ENCODE data around the gene LMAN2.
"Not testable (repeated sequence)": the region's sequence is repeated elsewhere in the genome, so short reads cannot be mapped to it uniquely, and the experiment has no call there.

Gene LMAN2

DNA sequence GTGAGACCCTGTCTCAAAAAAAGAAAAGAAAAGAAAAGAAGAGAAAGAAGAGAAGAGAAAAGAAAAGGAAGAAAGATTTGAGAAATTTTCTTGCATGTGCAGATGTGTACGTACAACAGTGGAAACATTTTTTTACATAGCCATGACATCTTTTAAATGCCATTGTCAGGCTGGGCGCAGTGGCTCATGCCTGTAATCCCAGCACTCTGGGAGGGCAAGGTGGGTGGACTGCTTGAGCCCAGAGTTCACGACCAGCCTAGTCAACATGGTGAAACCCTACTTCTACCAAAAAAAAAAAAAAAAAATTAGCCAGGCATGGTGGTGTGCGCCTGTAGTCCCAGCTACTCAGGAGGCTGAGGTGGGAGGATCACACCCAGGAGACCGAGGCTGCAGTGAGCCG is 6.6 kb downstream of the LMAN2 start:
- no peak for DNase-seq

DNA sequence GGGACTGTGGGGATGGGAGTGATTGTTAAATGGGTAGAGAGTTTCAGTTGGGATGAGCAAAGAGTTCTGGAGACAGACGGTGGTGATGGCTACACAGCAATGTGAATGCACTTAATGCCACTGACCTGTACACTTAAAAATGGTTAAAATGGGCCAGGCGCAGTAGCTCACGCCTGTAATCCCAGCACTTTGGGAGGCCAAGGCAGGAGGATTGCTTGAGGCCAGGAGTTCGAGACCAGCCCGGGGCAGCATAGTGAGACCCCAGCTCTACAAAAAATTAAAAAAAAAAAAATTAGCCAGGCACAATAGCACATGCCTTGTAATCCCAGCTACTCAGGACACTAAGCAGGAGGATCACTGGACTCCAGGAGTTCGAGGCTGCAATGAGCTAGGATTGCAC is 7.7 kb downstream of the LMAN2 start:
- DNase-seq = no peak

DNA sequence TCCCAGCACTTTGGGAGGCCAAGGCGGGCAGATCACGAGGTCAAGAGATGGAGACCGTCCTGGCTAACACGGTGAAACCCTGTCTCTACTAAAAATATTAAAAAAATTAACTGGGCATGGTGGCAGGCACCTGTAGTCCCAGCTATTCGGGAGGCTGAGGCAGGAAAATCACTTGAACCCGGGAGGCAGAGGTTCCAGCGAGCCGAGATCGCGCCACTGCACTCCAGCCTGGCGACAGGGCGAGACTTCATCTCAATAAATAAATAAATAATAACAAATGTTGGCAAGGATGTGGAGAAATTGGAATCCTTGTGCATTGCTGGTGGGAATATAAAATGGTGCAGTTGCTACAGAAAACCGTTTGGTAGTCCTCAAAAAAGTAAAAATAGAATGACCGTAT is 8.5 kb downstream of the LMAN2 start:
- not testable (repeated sequence) for DNase-seq

DNA sequence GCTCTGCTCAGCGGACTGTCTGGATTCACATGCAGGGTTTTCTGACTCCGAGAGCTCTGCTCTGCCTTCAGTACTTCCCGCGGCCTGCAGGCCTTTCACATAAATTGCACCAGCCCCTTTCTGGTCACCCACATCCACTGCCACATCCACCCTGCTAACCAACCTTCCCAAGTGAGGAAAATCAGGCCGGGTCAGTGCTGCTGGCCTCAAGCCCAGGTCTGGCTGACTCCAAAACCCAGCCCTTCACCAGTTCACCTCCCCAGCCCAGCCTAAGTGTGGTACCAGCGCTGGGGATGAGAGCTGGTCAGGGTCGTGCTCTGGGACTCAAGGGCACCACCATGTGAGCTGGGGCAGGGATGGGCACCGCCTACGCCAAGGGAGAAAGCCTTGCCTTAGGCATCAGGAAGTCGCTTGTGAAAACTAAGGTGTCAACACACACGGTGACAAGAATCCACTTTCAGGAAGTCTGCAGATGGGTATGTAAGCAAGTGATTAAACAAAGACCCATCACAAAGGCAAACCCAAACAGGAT is 12.3 kb downstream of the LMAN2 start:
- DNase-seq = no peak

DNA sequence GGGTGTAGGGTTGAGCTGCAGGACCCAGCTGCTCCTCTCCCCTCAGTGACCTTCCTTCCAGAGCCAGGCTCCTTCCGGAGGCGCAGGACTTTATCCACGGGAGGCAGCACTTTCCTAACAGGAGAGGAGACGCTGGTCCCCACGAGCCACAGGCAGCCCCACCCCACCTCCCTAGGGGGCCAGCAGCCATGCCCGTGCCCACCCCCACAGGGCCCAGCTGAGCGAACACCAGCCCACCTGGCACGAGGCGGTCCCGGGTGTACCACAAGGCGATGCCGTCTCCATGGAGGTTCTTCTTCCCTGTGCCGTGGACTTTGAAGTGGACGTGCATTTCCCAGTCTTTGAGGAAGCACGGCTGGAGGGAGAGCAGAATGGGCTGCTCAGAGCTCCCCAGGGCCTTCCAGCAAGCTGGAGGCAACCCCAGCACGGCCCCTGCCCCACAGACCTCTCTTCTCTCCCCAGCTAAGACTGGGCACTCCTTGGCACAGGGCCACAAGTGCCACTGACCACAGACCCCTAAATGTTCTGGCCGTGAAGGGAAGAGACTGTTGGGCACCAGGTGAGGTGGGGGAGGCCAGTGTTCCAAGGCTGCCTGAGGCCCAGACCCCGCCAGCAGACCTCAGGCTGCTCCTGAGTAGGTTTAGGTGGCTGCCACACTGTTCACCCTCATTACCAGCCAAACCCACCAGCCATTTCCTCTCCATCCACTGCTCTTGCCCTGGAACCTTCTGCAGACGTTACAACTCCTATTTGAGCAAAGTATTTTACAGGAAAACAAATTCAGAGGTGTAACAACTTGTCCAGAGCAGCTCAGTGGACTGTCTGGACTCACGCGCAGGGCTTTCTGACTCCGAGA is 13.0 kb downstream of the LMAN2 start:
- no peak for DNase-seq

DNA sequence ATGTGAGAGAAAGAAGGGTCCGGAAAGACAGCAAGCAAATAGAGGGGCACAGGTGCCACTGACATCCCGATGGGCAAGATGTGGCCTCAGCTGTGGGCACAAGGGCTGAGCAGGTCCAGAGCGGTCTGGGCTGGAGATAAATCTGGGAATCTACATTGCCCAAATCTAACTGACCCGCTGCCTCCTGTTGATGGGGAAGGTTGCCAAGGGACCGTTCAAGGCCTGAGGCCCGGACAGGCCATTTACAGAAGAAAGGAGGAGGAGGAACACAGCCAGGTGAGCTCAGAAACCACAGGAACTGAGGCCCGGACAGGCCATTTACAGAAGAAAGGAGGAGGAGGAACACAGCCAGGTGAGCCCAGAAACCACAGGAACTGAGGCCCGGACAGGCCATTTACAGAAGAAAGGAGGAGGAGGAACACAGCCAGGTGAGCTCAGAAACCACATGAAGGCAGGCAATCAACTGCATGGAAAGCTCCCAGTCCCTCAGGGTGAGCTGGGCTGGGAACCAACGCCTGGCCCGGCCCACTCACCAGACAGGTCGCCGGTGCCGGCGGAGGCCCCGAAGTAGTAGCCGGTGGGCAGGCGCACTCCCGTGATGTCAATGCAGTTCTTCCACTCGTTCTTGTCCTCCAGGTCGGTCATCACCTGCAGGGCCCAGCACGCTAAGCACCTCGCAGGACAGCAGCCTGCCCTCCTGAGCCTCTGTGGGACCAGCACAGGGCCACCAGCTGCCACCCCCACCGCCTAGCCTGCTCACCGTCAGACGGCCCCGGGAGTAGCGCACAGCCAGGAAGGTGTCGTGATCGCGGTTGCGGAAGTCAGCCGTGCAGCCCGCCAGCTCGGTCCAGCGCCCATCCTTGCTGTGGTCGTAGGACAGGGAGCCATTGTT is 14.6 kb downstream of the LMAN2 start:
- no peak for DNase-seq

DNA sequence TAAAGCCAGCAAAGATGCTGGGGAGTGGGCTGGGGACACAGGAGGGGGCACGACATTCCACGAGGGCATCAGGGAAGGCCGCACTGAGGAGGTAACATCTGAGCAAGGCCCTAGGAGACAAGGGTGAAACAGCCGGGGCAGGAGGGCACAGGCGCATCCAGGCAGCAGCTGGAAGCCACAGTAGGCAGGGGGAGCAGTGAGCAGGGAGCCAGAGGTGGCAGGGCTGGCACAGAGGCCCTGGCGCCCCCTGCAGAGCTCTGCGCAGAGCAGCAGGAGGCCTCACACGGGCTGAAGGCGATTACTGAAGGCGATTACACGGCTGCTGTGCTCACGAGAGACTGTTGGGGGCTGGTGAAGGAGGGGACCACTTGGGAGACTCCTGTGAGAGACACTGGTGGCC is 15.4 kb downstream of the LMAN2 start:
- DNase-seq = no peak

DNA sequence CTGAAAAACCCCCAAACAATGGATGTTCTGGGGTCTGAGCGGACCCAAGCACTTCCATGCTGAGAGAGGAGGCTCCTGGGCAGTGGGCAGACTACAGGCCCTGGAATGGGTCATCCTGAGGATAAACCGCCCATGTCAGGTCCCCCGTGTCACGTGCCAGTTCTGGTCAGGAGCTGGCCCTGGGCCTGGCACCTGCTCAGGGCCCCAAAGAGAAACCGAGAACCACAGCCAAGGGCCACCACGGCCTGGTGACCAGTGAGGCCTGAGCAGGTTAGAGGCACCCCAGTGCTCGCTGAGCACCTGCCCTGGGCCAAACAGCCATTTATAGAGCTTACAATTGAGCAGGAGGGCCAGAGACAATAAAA is 15.8 kb downstream of the LMAN2 start:
- no peak for DNase-seq

DNA sequence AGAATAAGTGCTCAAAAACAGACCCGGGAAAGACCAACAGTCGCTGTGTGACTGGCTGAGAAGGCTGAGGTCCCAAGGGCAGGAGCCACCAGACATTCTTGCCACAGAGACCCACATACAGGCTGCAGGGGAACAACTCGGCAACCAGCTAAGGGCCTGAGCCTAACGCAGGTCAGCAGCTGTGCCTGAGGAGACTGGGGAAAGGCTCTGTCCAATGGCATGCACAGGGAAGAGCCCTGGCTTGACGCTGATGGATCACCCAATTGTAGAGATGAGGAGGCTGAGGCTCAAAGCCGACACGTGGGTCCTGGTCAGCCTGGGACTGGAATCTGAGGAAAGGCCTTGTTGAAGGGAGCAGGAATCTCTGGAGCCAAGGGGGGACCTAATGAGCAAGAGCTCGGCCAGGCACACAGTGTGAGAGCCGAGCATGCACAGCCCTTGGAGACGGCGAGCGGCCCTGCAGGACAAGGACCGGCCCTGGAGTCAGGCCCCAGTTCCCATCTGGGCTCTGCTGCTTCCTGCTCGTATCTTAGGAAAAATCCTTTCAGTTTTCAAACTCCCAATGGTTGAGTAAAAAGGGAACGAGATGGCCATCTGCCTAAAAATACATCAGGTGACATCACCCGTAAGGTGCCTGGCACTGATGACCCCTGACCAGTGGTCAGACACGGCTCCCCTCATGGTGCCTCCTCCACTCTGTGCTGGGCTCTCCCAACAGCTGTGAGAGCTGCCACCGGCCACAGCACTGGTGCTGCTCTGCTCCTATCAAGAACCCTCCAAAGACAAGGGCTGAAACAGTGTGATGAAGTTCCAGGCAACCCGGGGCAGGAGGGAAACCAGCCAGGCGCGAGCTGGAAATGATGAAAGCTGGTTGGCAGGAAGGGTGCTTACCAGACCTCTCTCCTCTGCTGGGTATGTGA is 16.4 kb downstream of the LMAN2 start:
- DNase-seq = no peak

DNA sequence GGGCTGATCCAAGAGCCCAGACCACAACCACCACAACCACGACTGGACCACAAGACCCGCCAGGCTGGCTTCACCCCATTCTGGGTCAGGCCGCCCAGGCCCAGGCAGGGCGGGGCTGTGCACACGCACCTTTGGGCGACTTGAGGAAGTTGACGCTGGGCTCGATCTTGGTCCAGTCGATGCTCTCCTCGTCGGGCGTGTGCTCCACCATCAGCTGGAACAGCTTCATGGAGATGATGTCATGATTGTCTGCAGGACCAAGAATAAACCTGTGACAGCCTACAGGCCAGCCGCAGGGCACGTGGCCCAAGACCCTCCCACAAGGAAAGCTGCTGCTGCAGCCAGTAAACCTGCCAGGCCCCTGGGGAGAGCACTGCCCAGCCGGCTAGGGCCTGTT is 17.3 kb downstream of the LMAN2 start:
- DNase-seq = no peak

DNA sequence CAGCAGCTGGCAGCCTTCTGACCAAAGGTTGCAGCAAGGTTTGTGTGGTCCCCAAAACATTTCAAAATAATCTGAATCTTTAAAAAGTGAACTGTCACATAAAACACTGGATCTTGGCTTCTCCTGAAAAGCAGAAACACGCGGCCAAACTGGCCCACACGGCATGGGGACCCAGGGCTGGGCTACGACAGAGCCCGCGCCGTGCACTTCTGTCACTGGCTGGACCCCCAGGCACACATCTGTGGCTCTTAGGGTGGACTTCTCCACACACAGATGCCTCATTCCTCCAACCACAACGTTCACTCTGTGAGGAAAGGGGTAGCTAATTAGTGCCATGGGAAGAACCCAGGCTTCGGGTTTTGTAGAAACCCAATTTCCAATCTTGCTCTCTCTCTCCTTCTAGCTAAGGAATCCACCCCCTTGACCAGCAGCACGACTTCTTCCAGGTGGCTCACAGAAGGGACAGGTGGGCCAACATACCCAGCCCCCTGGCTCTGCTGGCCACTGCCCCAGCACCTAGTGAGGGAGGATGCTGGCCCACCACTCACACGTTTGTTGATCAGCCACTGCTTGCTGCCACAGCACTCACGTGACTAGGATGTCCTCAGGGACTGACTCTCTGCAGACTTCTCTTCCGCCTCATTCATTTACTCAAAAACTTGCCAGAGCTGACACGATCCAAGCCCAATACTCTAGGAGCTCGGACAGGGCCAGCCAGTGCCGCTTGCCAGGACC is 17.9 kb downstream of the LMAN2 start:
- no peak for DNase-seq

DNA sequence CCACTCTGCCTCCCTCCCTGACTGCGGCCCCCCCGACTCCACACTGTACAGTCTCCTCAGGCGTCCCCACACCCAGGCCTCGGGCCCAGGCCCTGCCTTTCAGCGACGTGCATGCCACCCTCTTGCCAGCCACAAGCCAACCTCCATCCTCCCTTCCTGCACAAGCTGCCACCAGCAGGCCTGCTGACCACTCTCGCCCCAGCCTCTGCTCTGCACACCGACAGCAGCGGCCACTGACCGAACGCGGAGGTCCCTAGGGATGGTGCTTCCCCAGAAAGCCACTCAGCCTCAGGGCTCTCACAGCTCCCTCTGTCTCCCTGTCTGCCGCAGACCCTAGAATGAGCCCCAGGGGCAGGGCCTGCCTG is 18.6 kb downstream of the LMAN2 start:
- no peak for DNase-seq

DNA sequence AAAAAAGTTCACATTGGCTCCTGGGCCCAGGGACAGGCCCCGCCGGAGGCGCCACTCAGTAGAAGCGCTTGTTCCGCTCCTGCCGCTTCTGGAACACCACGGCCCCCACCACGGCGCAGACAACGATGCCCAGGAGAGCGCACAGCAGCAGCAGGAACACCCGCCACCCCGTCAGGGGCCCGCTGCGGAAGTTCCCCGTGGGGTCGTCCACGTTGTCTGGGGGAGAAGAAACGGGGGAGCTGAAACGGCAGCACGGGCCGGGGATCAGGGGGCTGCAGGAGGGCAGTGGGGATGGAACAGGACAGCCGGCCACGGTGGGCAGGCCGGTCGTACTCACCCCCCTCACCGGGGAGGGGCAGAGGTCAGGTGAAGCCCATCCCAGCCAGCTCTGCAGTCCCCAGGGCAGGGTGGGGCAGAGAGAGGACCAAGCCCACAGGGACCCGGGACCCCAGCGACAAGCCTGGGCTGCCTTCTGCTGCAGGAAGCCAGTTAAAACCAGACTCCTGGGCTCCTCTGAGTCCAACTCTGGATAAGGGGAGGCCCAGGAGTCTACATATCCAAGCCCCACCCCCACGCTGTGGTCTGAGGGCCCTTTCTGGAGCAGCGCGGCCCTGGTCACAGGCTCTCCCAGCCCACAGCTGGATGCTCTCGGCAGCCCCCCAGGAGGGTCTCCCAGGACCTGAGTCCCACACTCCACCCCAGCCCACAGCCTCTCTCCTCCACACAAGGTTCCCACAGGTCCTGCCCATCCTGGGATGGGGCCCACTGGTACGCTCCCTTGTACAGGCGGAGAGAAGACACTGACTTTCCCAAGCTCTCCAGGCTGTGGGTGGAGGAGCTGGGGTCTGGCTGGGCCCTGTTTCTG is 19.2 kb downstream of the LMAN2 start:
- no peak for DNase-seq

DNA sequence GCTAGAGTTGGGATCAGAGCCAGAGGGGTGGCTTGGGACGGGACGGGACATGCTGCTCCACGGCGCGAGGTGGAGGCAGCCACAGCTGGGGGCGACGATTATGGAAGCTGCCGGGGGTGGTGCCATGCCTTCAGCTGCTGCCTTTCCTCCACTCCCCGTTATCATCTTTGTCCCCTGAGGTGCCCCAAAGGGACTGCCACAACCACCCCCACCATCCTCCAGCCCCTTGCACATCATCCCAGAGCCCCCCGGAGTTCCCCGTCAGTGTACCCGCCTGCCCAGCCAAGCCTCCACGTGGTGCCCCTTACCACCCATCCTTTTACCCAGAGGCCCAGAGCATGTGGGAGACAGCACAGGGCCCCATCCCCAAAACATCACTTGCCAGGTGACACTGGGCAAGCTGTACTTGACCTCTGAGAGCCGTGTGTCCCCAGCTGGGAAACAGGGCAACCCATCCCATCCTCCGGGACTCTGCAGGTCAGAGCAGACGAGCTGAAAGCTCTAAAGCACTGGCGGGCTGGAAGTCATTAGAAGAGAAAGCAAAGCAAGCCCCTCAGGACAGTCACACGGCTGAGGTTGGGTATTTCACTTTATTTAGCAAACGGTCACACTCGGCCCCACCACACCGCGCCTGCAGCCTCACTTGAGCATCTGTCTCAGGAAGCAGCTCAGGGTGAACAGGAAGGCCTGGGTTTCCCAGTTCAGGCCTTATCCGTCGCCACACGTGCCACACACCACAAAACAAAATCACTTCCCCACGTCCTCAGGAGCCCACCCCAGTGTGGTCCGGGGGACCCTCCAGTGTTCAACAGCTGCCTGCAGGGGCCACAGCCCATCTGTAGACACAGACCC is 20.3 kb downstream of the LMAN2 start:
- no peak for DNase-seq

DNA sequence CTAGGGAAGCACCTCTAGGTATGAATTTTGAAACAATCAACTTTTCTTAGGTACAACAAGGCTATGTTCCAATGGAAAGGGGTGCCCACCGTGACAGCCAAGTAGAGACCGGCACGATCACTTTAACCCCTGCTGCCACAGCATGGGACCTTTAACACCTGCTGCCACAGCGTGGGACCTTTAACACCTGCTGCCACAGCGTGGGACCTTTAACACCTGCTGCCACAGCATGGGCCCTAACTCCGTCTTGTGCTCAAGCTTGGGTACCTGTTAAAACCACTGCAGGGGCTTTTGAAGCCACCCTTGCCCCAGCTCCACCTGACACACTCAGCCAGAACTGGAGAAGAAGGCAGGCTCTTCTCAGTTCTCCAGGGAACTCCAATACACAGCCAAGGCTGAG is 21.6 kb downstream of the LMAN2 start:
- DNase-seq = no peak

DNA sequence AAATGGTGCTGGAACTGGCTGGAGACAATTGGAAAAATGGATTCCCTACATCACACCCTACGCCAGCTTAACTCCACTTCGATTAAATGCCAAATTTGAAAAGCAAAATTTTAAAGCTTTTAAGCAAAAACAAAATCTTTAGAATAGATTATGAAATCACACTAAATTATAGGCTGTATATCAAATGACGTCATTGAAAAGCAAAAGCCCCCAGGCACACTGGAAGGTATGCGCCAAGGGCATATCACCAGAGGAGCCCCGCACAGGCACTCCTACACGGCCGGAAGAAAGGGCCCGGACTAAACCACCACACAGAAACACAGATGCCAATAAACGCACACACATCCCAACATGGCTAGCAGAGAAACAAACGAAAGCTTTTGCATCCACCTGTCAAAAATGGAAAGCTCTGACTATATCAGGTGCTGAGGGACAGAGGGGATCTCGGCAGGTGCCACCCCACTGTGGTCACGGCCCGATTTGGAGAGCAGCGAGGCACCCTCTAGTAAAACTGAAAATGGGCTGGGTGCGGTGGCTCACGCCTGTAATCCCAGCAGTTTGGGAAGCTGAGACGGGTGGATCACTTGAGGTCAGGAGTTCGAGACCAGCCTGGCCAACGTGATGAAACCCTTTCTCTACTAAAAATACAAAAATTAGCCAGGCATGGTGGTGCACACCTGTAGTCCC is 22.8 kb downstream of the LMAN2 start:
- DNase-seq = no peak

DNA sequence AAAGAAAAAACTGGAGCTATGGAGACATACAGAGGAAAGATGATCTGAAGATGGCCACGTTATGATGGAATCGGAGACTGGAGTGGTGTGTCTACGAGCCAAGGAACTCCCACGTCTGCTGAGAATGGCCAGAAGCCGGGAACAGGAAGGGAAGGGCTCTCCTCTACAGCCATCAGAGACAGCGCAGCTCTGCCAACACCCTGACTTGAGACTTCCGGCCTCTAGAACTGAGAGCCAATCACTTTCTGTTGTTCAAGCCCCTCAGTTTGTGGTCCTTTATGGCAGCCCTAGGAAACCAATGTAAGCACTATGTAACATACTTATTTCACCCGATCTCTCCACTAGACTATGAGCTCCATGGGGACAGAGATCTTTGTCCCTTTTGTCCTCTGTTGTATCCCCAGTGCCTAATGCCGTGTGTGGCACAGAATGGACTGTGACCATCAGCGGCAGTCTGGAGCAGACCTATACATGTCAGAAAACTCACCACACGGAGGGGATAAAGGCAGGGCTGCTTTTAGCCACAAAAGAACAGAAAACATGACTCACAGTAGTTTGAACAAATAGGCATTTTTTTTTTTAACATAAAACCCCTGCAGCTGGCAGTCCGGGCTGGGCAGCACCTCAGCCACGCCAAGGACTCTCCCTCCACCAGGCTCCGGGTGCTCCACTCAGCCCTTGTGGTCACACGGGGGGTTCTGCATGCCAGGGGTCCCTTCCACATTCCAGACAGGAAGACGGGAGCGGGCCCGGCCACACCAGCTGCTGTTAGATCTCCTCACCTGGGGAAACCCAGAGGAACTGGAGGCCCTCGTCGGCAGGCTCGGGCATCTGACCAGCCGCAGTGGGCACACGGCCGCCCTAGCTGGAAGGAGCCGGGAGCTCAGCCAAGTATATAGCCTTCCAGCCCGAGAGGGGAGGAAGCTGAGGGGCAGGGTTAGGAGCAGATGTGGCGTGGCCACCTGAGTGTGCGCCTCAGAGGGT is 23.6 kb downstream of the LMAN2 start:
- DNase-seq = no peak

DNA sequence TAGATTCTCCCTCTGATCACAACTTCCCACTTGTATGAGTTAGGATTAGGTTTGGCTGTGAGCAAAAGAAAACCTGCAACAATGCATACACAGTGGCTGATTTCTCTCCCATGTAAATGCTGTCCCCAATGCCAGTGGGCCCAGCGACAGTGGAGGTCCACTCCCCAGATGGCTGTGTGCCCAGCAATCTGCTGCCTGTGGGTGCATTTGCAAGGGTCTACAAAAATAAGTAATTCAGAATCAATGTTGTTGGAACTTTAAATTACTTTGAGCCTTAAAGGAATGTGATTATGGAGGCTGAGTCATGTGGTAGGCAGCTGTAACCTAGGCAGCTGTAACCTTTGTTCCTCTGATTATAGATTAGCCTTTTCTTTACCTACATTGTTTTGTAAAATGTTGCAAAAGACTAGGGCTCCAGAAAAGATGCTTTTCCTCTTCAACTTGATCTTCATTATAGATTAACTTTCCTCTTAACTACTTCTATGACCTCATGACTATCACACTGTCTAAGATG is 25.5 kb downstream of the LMAN2 start:
- DNase-seq = no peak

Data from left hindlimb (tissue), 1 donor.